Erythroblast (primary cell): ENCODE results near the gene AIMP1.

Experiments used
- GATA1 ChIP-seq: IDR thresholded peaks from 2 replicates; pipeline ENCODE4 v1.6.1; 2011; ENCODE audit warnings: low read depth, mild to moderate bottlenecking, control low read depth, low read length, moderate library complexity
- POLR2A ChIP-seq: IDR thresholded peaks from 2 replicates; pipeline ENCODE4 v1.6.1; 2011; ENCODE audit warnings: mild to moderate bottlenecking, low read length

GRCh38 chr4:106373026-106373425 lies 56.7 kb downstream of the AIMP1 start:
- TF ChIP-seq POLR2A (no peak), GATA1 (no peak)
